Lower lobe of right lung (tissue), 2 donors: ENCODE measurements around the gene RAB2B. TPM values are rescaled to one million over a fixed set of nuclear protein-coding genes. Genes with fewer than 3 reads are reported as not detected.

Experiments
- ATAC-seq, 2 donors: fragments of 200-7000 bp; cut with Tn5 transposase; one replicate each; pipeline ENCODE4 v1.9.1; 2020 to 2022; ENCODE audit warnings: mild to moderate bottlenecking in 2 of 2, moderate library complexity in 2 of 2
- DNase-seq: peaks from one replicate; pipeline ENCODE4 v3.0.0-alpha.2; 2020
- H3K27ac ChIP-seq: fragments of 200-600 bp; one replicate; pipeline ENCODE4 v1.8.0; 2022
- H3K27me3 ChIP-seq: fragments of 200-600 bp; one replicate; pipeline ENCODE4 v1.8.0; 2022; ENCODE audit warnings: low read depth
- H3K36me3 ChIP-seq: fragments of 200-600 bp; one replicate; pipeline ENCODE4 v1.8.0; 2022; ENCODE audit warnings: mild to moderate bottlenecking
- H3K4me1 ChIP-seq: fragments of 200-600 bp; one replicate; pipeline ENCODE4 v1.8.0; 2022
- H3K4me3 ChIP-seq: fragments of 200-600 bp; one replicate; pipeline ENCODE4 v1.8.0; 2022; ENCODE audit warnings: mild to moderate bottlenecking
- H3K9me3 ChIP-seq: fragments of 200-600 bp; one replicate; pipeline ENCODE4 v1.8.0; 2022
- intact Hi-C: fragments of 100-400 bp; cut with DNase I; formaldehyde crosslinking; loops from one replicate; pipeline ENCODE4 v1.11.0; 2022
- total RNA-seq: library from RNA; stranded (reverse); fragmentation: NEBNext Ultra II Directional; extraction: Animal tissue kit (Norgen Biotek cat#: 25700); gene quantifications from one replicate; pipeline ENCODE4 v1.2.1, GENCODE V29; 2021
- TF ChIP-seq, protein P1 (sequence below): fragments of 200-600 bp; IDR thresholded peaks from one replicate; pipeline ENCODE4 v1.8.0; 2022; ENCODE audit warnings: antibody characterized with exemption, mild to moderate bottlenecking
- donor health status: DM: no; HTN: yes; CAD: no; lungs with severe emphysema.

Gene RAB2B
- total RNA-seq, 1 donor from 2014 or later, result 30.7 TPM

DNA sequence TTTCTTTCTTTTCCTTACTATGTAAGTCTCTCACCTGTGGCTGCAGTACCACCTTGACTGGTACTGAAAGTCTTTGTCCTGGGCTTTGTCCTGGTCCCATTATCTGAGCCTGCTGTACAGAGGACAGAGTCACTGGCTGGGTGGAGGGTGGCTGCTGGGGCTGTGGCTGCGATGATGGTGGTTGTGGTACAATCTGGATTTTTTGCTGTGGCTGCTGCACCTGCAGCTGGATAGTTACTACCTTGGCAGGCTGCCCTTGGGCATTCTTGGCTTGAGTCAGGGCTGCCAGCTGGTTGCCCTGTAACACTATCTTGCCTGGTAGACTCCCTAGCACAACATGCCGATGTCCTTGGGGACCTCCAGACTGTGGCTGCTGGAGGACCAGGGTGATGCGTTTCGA is 47.8 kb downstream of the RAB2B start:
- H3K4me1 ChIP-seq, result no peaks in the 10 kb centered on the region
- no peaks in the 10 kb centered on the region for H3K27me3 ChIP-seq
- no peak overlapping the region for H3K27ac ChIP-seq
- no peak overlapping the region for H3K4me3 ChIP-seq
- TF ChIP-seq, protein P1, sequence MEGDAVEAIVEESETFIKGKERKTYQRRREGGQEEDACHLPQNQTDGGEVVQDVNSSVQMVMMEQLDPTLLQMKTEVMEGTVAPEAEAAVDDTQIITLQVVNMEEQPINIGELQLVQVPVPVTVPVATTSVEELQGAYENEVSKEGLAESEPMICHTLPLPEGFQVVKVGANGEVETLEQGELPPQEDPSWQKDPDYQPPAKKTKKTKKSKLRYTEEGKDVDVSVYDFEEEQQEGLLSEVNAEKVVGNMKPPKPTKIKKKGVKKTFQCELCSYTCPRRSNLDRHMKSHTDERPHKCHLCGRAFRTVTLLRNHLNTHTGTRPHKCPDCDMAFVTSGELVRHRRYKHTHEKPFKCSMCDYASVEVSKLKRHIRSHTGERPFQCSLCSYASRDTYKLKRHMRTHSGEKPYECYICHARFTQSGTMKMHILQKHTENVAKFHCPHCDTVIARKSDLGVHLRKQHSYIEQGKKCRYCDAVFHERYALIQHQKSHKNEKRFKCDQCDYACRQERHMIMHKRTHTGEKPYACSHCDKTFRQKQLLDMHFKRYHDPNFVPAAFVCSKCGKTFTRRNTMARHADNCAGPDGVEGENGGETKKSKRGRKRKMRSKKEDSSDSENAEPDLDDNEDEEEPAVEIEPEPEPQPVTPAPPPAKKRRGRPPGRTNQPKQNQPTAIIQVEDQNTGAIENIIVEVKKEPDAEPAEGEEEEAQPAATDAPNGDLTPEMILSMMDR, result no peak
- peaks cover 79% of the 10 kb centered on the region for H3K36me3 ChIP-seq
- intact Hi-C loops, result no loop called here
- ATAC-seq (no peak), DNase-seq (no peak)
- H3K9me3 ChIP-seq, result no peaks in the 10 kb centered on the region

DNA sequence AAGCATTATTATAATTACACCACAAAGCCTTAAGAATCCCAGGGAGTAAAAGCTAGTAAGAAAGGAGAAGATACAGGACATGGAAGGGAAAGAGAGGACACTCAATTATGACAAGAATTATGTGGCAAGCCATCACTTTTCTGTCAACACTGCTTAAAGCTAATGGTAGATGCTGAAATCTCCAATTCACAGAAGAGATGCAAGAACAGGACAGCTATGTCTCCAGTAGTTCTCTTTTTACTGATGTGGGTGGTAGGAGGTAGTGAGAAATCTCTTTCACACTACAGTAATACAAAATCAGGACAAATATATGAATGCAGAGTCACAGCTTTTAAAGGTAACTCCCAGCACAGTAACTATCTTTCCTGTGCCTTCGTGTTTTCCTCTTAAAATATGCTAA is 50.1 kb downstream of the RAB2B start:
- Histone ChIP-seq H3K27ac (no peak overlapping the region), H3K9me3 (no peaks in the 10 kb centered on the region), H3K4me3 (no peak overlapping the region), H3K4me1 (no peaks in the 10 kb centered on the region), H3K36me3 (peaks cover 100% of the 10 kb centered on the region), H3K27me3 (no peaks in the 10 kb centered on the region)
- no peak for DNase-seq
- no peak for ATAC-seq
- intact Hi-C loops, result no loop called here
- TF ChIP-seq, protein P1, result no peak

DNA sequence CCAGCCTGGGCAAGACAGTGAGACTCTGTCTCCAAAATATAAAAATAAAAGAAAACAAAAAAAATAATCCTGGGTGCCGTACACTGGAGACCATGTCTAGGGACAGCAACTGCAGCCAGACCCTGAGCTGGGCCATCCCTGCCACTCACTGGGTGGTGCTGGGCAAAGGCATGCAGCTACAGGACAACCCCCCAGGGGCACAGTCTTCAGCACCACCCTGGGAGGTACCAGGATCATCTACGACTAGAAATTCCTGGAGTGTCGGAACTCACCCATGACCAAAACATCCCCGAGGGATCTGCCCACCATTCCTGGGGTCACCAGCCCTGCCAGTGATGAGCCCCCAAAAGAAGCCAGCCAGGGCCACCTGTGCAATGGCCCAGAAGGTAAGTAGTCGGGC is 57.2 kb downstream of the RAB2B start:
- Histone ChIP-seq H3K27me3 (no peaks in the 10 kb centered on the region), H3K36me3 (peaks cover 97% of the 10 kb centered on the region), H3K4me1 (no peaks in the 10 kb centered on the region), H3K9me3 (no peaks in the 10 kb centered on the region), H3K27ac (no peak overlapping the region), H3K4me3 (no peak overlapping the region)
- ATAC-seq (no peak), DNase-seq (no peak)
- TF ChIP-seq, protein P1, result no peak
- intact Hi-C loops, result no loop called here

DNA sequence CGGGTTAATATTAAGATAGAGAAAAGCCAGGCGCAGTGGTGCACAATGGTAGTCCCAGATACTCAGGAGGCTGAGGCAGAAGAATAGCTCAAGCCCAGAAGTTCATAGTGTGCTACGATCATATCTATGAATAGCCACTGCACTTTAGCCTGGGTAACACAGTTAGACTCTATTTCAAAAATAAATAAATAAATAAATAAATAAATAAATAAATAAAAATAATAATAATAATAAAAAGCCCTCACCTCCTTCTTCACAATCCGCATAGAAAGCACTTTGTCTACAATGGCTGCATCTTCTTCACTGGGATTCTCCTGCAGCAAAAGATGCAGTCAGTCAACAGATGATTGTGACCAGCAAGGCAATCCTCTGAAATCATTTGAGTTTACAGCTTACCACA is 61.4 kb downstream of the RAB2B start:
- TF ChIP-seq, protein P1, result no peak

DNA sequence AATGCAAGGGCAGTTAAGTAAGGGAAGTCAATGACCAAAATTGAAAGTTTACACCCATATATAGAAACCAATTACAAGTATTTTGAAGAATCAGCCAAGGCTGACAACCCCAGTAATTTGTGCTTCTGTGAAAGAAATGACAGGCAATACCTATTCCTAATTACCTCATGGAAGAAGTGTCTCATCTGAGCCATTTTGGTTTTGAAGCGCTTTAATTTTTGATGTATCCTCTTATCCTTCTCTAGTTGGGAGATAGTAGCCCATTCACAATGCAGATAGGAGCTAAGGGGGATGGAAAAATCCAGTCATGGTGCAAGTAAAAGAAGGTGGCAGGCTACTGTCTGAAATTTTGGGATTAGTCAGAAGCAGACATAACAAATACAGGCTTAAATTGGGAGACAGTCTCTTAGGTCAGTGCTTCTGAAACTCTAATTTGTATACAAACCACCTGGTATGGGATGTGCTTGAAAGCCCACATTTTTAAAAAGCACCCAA is 62.6 kb downstream of the RAB2B start:
- TF ChIP-seq, protein P1, result no peak
- H3K36me3 ChIP-seq, result peaks cover 97% of the 10 kb centered on the region

More for the DNA sequence above, 61.4 kb downstream of the RAB2B start:
- DNase-seq (no peak), ATAC-seq (no peak)
- no peaks in the 10 kb centered on the region for H3K27me3 ChIP-seq
- no peak overlapping the region for H3K27ac ChIP-seq
- intact Hi-C loops, result no loop called here
- H3K4me1 ChIP-seq, result no peaks in the 10 kb centered on the region
- no peak overlapping the region for H3K4me3 ChIP-seq
- H3K36me3 ChIP-seq, result peaks cover 97% of the 10 kb centered on the region
- H3K9me3 ChIP-seq, result no peaks in the 10 kb centered on the region

More for the DNA sequence above, 62.6 kb downstream of the RAB2B start:
- DNase-seq (no peak), ATAC-seq (no peak)
- H3K9me3 ChIP-seq, result no peaks in the 10 kb centered on the region
- H3K4me1 ChIP-seq, result no peaks in the 10 kb centered on the region
- intact Hi-C loops, result no loop called here
- no peaks in the 10 kb centered on the region for H3K27me3 ChIP-seq
- no peak overlapping the region for H3K27ac ChIP-seq
- H3K4me3 ChIP-seq, result no peak overlapping the region

Other genes with a start within 250 kb of the RAB2B start
- gene HNRNPC, start 207.5 kb downstream of the RAB2B start, total RNA-seq, result 388 TPM
- gene RPGRIP1, start 196.9 kb downstream of the RAB2B start, total RNA-seq, result 1.1 TPM
- 49.9 TPM for gene SUPT16H, start 92.9 kb downstream of the RAB2B start, total RNA-seq
- 74.6 TPM for gene CHD8, start 20.8 kb downstream of the RAB2B start, total RNA-seq
- gene TOX4, start 236 bp upstream of the RAB2B start, total RNA-seq, result 72.2 TPM
- gene METTL3, start 34.4 kb upstream of the RAB2B start, total RNA-seq, result 47.8 TPM
- 7.1 TPM for gene SALL2, start 49.4 kb upstream of the RAB2B start, total RNA-seq
- gene OR10G3, start 103.1 kb upstream of the RAB2B start, total RNA-seq, result not detected
- not detected for gene OR10G2, start 158.0 kb upstream of the RAB2B start, total RNA-seq
- not detected for gene OR4E2, start 176.9 kb upstream of the RAB2B start, total RNA-seq
- not detected for gene OR4E1, start 196.9 kb upstream of the RAB2B start, total RNA-seq